OCI-LY1 (cell line): ENCODE data around the gene CTNNA3.
"Not testable (repeated sequence)": the region's sequence is repeated elsewhere in the genome, so short reads cannot be mapped to it uniquely, and the experiment has no call there.

Source experiments
- CTCF ChIP-seq: fragments of 200-600 bp; sonication (generic), shearing (Covaris generic); IDR thresholded peaks from 2 replicates; pipeline ENCODE4 v1.5.1; 2017; ENCODE audit warnings: mild to moderate bottlenecking, antibody characterized with exemption, low read length, moderate library complexity, mixed read lengths
- EZH2 ChIP-seq: fragments of 200-600 bp; sonication (generic), shearing (Covaris generic); IDR thresholded peaks from 2 replicates; pipeline ENCODE4 v1.8.0; 2017; ENCODE audit warnings: borderline replicate concordance, mixed run types, mild to moderate bottlenecking, antibody characterized with exemption, low read length, moderate library complexity, mixed read lengths

GRCh38 chr10:66353822-66354221 is 1342.2 kb downstream of the CTNNA3 start:
- not testable (repeated sequence) for TF ChIP-seq CTCF, EZH2
